Thoracic aorta (tissue), 2 donors: ENCODE measurements around the gene CDHR2. TPM values are rescaled to one million over a fixed set of nuclear protein-coding genes. Genes with fewer than 3 reads are reported as not detected.

Source experiments
- ATAC-seq: fragments of 150-250 bp; one replicate; pipeline ENCODE4 v1.8.0; 2017; ENCODE audit warnings: low read depth; ENCODE audit not compliant: insufficient number of reproducible peaks, low FRiP score
- DNase-seq: peaks from one replicate; pipeline ENCODE4 v3.0.0-alpha.2; 2020; ENCODE audit warnings: low spot score
- H3K27ac ChIP-seq, 2 donors: fragments of 200-600 bp; sonication (generic); 1 replicate in 1 of 2; 2 replicates in 1 of 2; pipeline ENCODE4 v1.5.1; 2016; ENCODE audit warnings: mild to moderate bottlenecking in 2 of 2, moderate library complexity in 2 of 2
- H3K27me3 ChIP-seq: fragments of 200-600 bp; sonication (generic); replicated peaks from 2 replicates; pipeline ENCODE4 v1.6.0; 2016; ENCODE audit warnings: mild to moderate bottlenecking; ENCODE audit not compliant: insufficient read depth
- H3K36me3 ChIP-seq: fragments of 200-600 bp; sonication (generic); one replicate; pipeline ENCODE4 v1.5.1; 2016
- H3K4me1 ChIP-seq, 2 donors: fragments of 200-600 bp; sonication (generic); 1 replicate in 1 of 2; 2 replicates in 1 of 2; pipeline versions ENCODE4 v1.5.1 to v1.6.0; 2016; ENCODE audit warnings: low read depth in 2 of 2, mild to moderate bottlenecking in 1 of 2; ENCODE audit not compliant: control insufficient read depth in 1 of 2
- H3K4me3 ChIP-seq: fragments of 200-600 bp; sonication (generic); 2 replicates; pipeline ENCODE4 v1.5.1; 2016; ENCODE audit warnings: mild to moderate bottlenecking
- H3K9me3 ChIP-seq: fragments of 200-600 bp; sonication (generic); 2 replicates; pipeline ENCODE4 v1.5.1; 2016
- total RNA-seq, 2 donors: library from RNA; depleted of rRNA; stranded (reverse); fragments of >200 nt; gene quantifications; one replicate each; pipeline versions ENCODE4 v1.1.0 to v1.2.3, GENCODE V29; 2016
- TF ChIP-seq, protein P1 (sequence below): fragments of 200-600 bp; sonication (generic); IDR thresholded peaks from one replicate; pipeline ENCODE4 v1.5.1; 2019; ENCODE audit warnings: antibody characterized with exemption

CDHR2 gene
- total RNA-seq, 2 donors from 2014 or later: not detected

DNA sequence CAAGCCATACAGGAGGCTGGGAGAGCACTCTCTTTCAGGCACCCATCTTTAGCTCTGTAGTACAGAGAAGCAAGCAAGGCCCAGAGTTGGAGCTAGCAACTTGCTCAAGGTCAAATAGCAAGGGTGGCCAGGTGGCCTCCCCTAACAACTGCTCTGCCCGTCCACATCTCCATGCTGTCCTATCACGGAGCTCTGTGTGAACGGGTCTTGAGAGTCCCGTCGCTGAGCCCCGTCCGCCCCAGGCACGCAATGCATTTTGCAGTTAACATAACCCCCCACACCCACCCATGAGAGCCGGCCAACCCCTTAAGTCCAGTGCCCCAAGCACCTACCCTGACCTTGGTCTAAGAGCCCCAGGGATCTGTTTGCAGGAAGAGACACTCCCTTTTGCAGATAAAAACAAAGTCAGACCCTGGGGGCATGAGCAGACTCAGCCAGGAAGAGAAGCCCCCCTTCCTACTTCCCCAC, 13.4 kb upstream of the CDHR2 start:
- H3K36me3 ChIP-seq: peaks cover 9% of the 10 kb centered on the region
- no peak for ATAC-seq
- peak overlapping the region; percentile 81 for H3K4me3 ChIP-seq
- H3K4me1 ChIP-seq: peaks cover 32 to 41% of the 10 kb centered on the region in 2 donors
- H3K27ac ChIP-seq: peak overlapping the region; percentile 91 to 95
- TF ChIP-seq, protein P1, sequence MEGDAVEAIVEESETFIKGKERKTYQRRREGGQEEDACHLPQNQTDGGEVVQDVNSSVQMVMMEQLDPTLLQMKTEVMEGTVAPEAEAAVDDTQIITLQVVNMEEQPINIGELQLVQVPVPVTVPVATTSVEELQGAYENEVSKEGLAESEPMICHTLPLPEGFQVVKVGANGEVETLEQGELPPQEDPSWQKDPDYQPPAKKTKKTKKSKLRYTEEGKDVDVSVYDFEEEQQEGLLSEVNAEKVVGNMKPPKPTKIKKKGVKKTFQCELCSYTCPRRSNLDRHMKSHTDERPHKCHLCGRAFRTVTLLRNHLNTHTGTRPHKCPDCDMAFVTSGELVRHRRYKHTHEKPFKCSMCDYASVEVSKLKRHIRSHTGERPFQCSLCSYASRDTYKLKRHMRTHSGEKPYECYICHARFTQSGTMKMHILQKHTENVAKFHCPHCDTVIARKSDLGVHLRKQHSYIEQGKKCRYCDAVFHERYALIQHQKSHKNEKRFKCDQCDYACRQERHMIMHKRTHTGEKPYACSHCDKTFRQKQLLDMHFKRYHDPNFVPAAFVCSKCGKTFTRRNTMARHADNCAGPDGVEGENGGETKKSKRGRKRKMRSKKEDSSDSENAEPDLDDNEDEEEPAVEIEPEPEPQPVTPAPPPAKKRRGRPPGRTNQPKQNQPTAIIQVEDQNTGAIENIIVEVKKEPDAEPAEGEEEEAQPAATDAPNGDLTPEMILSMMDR: no peak
- no peaks in the 10 kb centered on the region for H3K9me3 ChIP-seq
- no peak for DNase-seq
- no peaks in the 10 kb centered on the region for H3K27me3 ChIP-seq

DNA sequence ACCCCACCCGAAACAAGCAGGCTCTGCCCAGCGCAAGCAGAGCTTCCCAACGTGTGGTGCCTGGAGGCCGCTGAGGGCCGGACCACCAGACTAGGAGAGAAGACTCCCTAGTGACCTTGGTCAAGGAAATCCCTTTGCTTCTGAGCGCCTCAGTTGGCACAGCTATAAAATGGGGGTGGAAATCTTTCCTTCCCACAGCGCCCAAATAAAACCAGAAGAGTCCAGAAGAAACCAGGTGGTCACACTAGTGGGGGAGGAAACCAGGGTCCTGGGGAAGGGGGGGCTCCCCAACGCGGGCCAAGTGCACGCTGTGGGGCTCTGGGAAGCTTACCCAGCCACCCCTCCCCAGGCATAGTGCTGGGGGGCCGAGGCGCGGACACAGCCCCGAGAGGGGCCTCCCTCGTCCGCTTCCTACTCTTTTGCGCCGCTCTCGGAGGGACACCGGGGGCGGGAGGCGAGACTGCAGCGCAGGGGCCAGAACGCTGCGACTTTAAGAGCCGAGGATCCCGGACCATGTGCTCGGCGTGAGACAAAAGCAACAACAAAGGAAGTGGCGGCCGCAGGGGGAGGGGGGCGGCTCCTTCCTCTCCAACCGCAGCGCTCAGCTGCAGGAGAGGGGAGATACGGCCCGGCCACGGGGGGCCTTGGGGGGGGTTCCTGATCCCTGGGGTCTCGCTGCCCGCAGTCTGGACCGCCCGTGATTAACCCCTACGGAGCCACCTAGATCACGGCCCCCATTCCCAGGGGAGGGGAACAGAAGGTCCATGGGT, 12.8 kb upstream of the CDHR2 start:
- no peaks in the 10 kb centered on the region for H3K27me3 ChIP-seq
- TF ChIP-seq, protein P1: no peak
- no peaks in the 10 kb centered on the region for H3K9me3 ChIP-seq
- H3K36me3 ChIP-seq: peaks cover 4% of the 10 kb centered on the region
- H3K4me3 ChIP-seq: peak overlapping the region; percentile 81
- H3K4me1 ChIP-seq: peaks cover 32 to 41% of the 10 kb centered on the region in 2 donors
- DNase-seq: peak; percentile 53
- H3K27ac ChIP-seq: peak overlapping the region; percentile 91 to 95
- no peak for ATAC-seq

DNA sequence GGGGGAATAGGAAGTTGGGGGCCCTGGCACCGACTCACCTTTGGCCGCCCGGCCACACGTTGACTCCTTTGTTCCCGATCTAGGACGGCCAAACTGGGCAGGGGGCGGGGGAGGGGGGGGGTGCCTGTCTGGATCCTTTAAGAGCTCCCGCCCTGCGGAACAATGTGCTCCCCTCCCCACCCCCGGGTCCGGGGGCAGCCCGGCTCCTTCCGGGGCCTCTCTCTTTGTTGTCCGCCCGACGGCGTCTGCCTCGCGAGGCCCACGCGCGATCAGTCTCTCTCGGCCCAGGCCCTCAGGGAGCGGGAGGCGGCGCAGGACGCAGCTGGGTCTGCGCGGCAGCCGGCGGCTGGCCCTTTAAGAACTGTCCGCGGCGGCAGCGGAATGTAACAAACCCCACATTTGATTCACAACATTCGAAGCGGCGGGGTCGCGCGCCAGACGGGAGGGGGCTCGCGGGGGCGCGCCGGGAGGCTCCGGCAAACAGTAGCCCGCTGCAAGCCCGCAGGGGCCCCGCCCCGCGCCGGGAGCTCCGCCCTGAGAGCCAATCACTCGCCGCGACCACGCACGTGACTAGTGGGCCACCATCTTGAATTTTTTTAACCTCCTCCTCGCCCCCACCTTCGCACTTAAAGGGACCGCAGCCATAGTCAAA, 12.1 kb upstream of the CDHR2 start, which contains the start of gene RNF44:
Gene RNF44 (minus strand): TSS at position 501 of the 652 bp plus-strand sequence. CDS start 4,930 bp downstream, outside the sequence.
- no peaks in the 10 kb centered on the region for H3K36me3 ChIP-seq
- DNase-seq (peak; percentile 93), ATAC-seq (peak; percentile 97)
- H3K4me3 ChIP-seq: peak within 1 kb of the TSS; percentile 81
- TF ChIP-seq, protein P1: no peak
- no peaks in the 10 kb centered on the region for H3K27me3 ChIP-seq
- peaks cover 32 to 45% of the 10 kb centered on the region in 2 donors for H3K4me1 ChIP-seq
- H3K9me3 ChIP-seq: no peaks in the 10 kb centered on the region
- H3K27ac ChIP-seq: peak within 1 kb of the TSS; percentile 91 to 95

DNA sequence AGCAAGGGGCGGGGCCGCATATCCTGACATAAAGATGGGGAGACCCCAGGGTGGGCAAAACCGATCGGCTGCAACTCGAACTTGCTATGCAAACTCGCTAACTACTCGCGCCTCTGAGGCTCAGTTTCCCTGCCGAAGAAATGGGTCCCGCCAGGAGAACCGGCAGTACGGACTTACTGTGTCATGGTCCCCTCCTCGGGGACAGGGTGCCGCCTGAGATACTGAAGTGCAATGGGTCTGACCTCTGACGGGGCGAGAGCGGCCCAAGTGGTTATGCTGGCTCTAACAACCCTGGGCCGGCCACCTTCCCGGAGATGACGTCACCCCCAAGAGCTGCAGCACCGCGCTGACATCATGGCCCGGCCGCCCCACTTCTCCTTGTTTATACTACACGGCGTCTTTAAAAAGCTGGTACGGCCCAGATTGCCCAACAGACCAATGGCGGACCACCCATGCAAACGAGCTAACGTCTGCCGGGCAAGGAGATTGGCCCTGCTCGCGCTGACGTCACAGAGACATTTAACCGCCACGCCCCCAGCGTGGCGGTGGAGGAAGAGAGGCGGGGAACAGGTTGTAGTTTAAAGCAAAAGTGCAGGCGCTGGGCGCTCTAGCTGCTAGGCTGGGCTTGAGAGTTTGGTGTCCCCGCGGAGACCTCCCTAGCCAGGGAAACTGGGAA, 11.4 kb upstream of the CDHR2 start:
- Histone ChIP-seq H3K27me3 (no peaks in the 10 kb centered on the region), H3K27ac (peak overlapping the region; percentile 91 to 95), H3K4me3 (peak overlapping the region; percentile 81), H3K36me3 (no peaks in the 10 kb centered on the region), H3K9me3 (no peaks in the 10 kb centered on the region), H3K4me1 (peaks cover 32 to 51% of the 10 kb centered on the region in 2 donors)
- DNase-seq (peak; percentile 99), ATAC-seq (peak; percentile 91)
- TF ChIP-seq, protein P1: no peak
